Aorta (tissue), 5 donors: ENCODE measurements around the gene PNPLA5. TPM values are rescaled to one million over a fixed set of nuclear protein-coding genes. Genes with fewer than 3 reads are reported as not detected.

Experiments
- ATAC-seq: fragments of 200-7000 bp; cut with Tn5 transposase; one replicate; pipeline ENCODE4 v1.9.1; 2022; ENCODE audit warnings: moderate library complexity; ENCODE audit not compliant: low FRiP score
- DNase-seq, 2 donors: peaks; one replicate each; pipeline ENCODE4 v3.0.0-alpha.2; 2020
- H3K27ac ChIP-seq, 2 donors: one replicate each; pipeline ENCODE4 v1.5.1; 2013; ENCODE audit warnings: low read length in 2 of 2, mild to moderate bottlenecking in 2 of 2, moderate library complexity in 2 of 2, control low read depth in 1 of 2, inconsistent platforms in 1 of 2, low read depth in 1 of 2
- H3K27me3 ChIP-seq, 2 donors: one replicate each; pipeline ENCODE4 v1.6.1; 2013; ENCODE audit warnings: control low read depth in 1 of 2, low read length in 1 of 2, mild to moderate bottlenecking in 1 of 2, moderate library complexity in 1 of 2; ENCODE audit not compliant: insufficient read depth in 2 of 2, control insufficient read depth in 1 of 2
- H3K36me3 ChIP-seq, 2 donors: one replicate each; pipeline ENCODE4 v1.6.1; 2013; ENCODE audit warnings: control low read depth in 1 of 2, low read length in 1 of 2, mild to moderate bottlenecking in 1 of 2; ENCODE audit not compliant: insufficient read depth in 2 of 2, control insufficient read depth in 1 of 2
- H3K4me1 ChIP-seq, 2 donors: one replicate each; pipeline ENCODE4 v1.6.1; 2013; ENCODE audit warnings: low read length in 2 of 2, control low read depth in 1 of 2, mild to moderate bottlenecking in 1 of 2, moderate library complexity in 1 of 2; ENCODE audit not compliant: insufficient read depth in 2 of 2, control insufficient read depth in 1 of 2
- H3K4me3 ChIP-seq, 2 donors: one replicate each; pipeline ENCODE4 v1.5.1; 2013; ENCODE audit warnings: low read length in 2 of 2, control low read depth in 1 of 2, mild to moderate bottlenecking in 1 of 2
- H3K9me3 ChIP-seq: one replicate; pipeline ENCODE4 v1.6.1; 2013; ENCODE audit warnings: mild to moderate bottlenecking, low read length; ENCODE audit not compliant: control insufficient read depth
- WGBS, 2 donors: extraction: QIAGEN DNeasy Blood & Tissue Kit; methylation state at CpG; one replicate each; pipeline ENCODE4 v1.1.7; 2013; 5-methylcytosine and 5-hydroxymethylcytosine counted together
- intact Hi-C, 2 donors: fragments of 100-400 bp; cut with DNase I; formaldehyde crosslinking; loops; one replicate each; pipeline versions ENCODE4 v1.14.2 to v1.15.0; 2022
- polyA plus RNA-seq, 2 donors: library from polyadenylated mRNA; stranded (reverse); fragments of 200-250 nt; gene quantifications; one replicate each; pipeline ENCODE4 v1.2.3, GENCODE V29; 2013
- total RNA-seq, 2 donors: library from RNA; stranded (reverse); fragmentation: NEBNext Ultra II Directional; extraction: Animal tissue kit (Norgen Biotek cat#: 25700); gene quantifications; one replicate each; pipeline ENCODE4 v1.2.1, GENCODE V29; 2021
- donor health status: healthy with polysubstance abuse.
- donor health status: Bipolar disorder and iron deficiency.
- donor health status: DM: no; HTN: no; CAD: no.
- donor health status: DM: no; HTN: no; CAD: no.
- donor health status: DM: yes; HTN: yes; CAD: no.

PNPLA5 gene
- total and polyA plus RNA-seq, 4 donors: 0.50 TPM; not detected in 3

- intact Hi-C loops: no loop called here
- ATAC-seq: no peak
- Histone ChIP-seq H3K27me3 (no peaks in the 10 kb centered on the region), H3K4me1 (no peaks in the 10 kb centered on the region), H3K36me3 (no peaks in the 10 kb centered on the region), H3K9me3 (no peaks in the 10 kb centered on the region), H3K4me3 (no peak overlapping the region), H3K27ac (no peak overlapping the region)
- no peak for DNase-seq
- 82 to 84% methylated on average over 16 of the region's 16 CpGs for WGBS, 2 donors
These were observed 51.0 kb downstream of the PNPLA5 start for GRCh38 chr22:43840851-43841250.

- Histone ChIP-seq H3K9me3 (no peaks in the 10 kb centered on the region), H3K4me3 (no peak overlapping the region), H3K36me3 (no peaks in the 10 kb centered on the region), H3K27me3 (no peaks in the 10 kb centered on the region), H3K27ac (no peak overlapping the region), H3K4me1 (no peaks in the 10 kb centered on the region)
- WGBS, 2 donors: 83 to 87% methylated on average over 13 of the region's 13 CpGs
- intact Hi-C loops: no loop called here
- no peak for ATAC-seq
- no peak for DNase-seq
These were observed 51.4 kb downstream of the PNPLA5 start for GRCh38 chr22:43840431-43840830.

- H3K9me3 ChIP-seq: no peaks in the 10 kb centered on the region
- ATAC-seq: no peak
- H3K4me1 ChIP-seq: no peaks in the 10 kb centered on the region
- WGBS, 2 donors: 69 to 70% methylated on average over 8 of the region's 8 CpGs
- H3K27me3 ChIP-seq: no peaks in the 10 kb centered on the region
- DNase-seq: no peak
- H3K36me3 ChIP-seq: no peaks in the 10 kb centered on the region
- intact Hi-C loops: no loop called here
- H3K27ac ChIP-seq: no peak overlapping the region
- H3K4me3 ChIP-seq: no peak overlapping the region
These were observed 52.0 kb downstream of the PNPLA5 start for GRCh38 chr22:43839781-43840180.

DNA sequence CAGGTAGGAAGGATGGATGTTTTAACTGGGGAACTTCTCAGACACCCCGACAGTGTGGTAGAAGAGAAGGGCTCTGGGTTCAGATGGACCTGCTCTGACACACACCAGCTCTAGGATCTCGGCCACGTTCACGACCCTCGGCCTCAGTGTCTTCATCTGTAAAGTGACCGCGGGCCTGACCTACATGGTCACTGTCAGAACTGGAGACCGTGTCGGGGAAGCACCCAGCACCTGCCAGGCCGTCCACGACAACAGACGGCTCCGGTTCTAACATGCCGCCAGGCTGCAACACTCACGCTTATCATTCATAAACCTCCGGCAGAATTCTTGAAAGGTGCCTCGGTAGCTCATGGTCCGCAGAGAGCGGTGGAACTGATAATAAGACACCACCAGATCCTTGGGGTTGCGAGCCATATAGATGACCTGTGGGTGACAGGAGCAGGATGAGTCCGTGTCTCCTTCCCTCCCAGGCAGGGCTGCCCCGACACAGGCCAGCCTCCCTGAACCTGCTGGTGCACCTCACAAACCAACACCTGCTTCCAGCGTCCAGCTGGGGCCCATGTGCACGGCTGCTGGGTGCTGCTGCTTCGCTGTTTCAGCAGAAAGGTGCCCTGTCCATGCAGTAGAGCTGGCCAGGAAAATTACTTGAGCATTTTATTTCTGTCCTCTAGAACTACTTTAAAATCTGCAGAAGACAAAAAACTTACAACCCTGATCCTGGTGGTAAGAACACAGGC is 53.1 kb downstream of the PNPLA5 start:
- no peaks in the 10 kb centered on the region for H3K4me1 ChIP-seq
- intact Hi-C loops: no loop called here
- H3K4me3 ChIP-seq: no peak overlapping the region
- WGBS, 2 donors: 91 to 93% methylated on average over 25 of the region's 25 CpGs
- H3K27ac ChIP-seq: no peak overlapping the region
- no peaks in the 10 kb centered on the region for H3K9me3 ChIP-seq
- DNase-seq (no peak), ATAC-seq (no peak)
- no peaks in the 10 kb centered on the region for H3K36me3 ChIP-seq
- H3K27me3 ChIP-seq: no peaks in the 10 kb centered on the region

- intact Hi-C loops: no loop called here
- no peaks in the 10 kb centered on the region for H3K4me1 ChIP-seq
- WGBS, 2 donors: 85 to 87% methylated on average over 10 of the region's 10 CpGs
These were observed 53.7 kb downstream of the PNPLA5 start for GRCh38 chr22:43838161-43838560.

DNA sequence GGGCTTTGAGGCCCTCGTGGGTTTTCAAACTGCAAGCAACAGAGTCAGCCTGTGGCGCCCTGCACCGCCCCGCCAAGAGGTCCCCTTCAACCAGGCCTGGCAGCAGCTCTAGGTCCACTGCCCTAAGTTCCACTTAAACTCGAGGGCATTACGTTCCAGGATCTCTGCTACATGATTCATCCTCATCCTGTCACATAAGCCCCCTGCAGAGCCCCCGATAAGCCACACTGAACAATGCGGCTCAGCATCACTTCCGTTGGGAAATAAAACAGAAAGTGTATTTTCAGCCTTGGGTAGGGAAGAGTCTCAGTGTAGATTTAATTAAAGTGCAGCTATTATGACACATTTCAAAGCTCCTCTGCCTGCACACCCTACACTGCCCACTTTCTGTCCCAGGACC is 54.1 kb downstream of the PNPLA5 start:
- H3K9me3 ChIP-seq: no peaks in the 10 kb centered on the region
- H3K4me1 ChIP-seq: no peaks in the 10 kb centered on the region
- no peak for ATAC-seq
- intact Hi-C loops: no loop called here
- no peaks in the 10 kb centered on the region for H3K36me3 ChIP-seq
- H3K27me3 ChIP-seq: no peaks in the 10 kb centered on the region
- no peak for DNase-seq
- no peak overlapping the region for H3K27ac ChIP-seq
- 76 to 77% methylated on average over 9 of the region's 9 CpGs for WGBS, 2 donors
- no peak overlapping the region for H3K4me3 ChIP-seq

More at GRCh38 chr22:43838161-43838560, 53.7 kb downstream of the PNPLA5 start:
- DNase-seq: no peak
- Histone ChIP-seq H3K27ac (no peak overlapping the region), H3K4me3 (no peak overlapping the region), H3K27me3 (no peaks in the 10 kb centered on the region), H3K36me3 (no peaks in the 10 kb centered on the region), H3K9me3 (no peaks in the 10 kb centered on the region)
- no peak for ATAC-seq

DNA sequence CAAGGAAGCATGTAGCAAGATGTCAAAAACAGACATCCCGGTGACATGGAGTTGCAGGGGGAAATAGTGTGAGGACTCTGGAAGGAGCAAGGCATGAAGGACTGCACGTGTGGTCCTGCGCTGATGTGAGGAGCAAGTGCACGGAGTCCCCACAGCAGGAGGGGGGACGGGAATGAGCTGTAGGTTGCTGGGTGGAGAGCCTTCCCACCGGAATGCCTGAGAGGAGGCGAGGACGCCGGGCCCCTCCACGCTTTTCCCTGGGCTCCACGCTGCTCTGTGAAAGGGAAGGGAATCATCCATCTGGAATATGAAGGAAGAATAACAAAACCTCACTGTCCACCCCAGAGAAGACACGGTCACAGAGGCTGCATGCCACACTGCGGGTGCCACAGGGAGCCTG is 56.1 kb downstream of the PNPLA5 start:
- ATAC-seq: no peak
- H3K4me3 ChIP-seq: no peak overlapping the region
- H3K4me1 ChIP-seq: no peaks in the 10 kb centered on the region
- no peaks in the 10 kb centered on the region for H3K27me3 ChIP-seq
- no peaks in the 10 kb centered on the region for H3K9me3 ChIP-seq
- no peak for DNase-seq
- H3K27ac ChIP-seq: no peak overlapping the region
- WGBS, 2 donors: 57 to 62% methylated on average over 13 of the region's 13 CpGs
- H3K36me3 ChIP-seq: no peaks in the 10 kb centered on the region
- intact Hi-C loops: no loop called here

DNA sequence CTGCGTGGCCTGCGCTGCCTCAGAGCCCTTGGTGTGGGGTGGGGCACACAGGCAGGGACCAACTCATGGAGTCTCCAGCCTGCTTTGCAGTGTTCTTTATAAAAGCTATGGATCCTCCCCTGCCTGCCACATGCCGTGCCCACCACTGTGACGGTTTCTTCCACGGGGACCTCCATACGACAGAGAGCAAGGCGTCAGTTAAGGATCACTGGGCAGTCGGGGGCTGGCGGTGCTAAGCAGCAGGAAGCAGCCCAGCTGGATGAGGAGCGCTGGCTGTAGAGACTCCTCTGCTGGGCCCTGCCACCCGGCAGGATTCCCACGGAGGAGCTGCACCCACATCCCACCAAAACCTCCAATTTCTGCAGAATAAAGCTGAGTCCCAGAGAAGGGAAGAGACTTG is 56.6 kb downstream of the PNPLA5 start:
- no peaks in the 10 kb centered on the region for H3K4me1 ChIP-seq
- H3K36me3 ChIP-seq: no peaks in the 10 kb centered on the region
- intact Hi-C loops: no loop called here
- H3K27me3 ChIP-seq: no peaks in the 10 kb centered on the region
- no peak for DNase-seq
- no peak overlapping the region for H3K4me3 ChIP-seq
- H3K27ac ChIP-seq: no peak overlapping the region
- H3K9me3 ChIP-seq: no peaks in the 10 kb centered on the region
- ATAC-seq: no peak
- 37 to 45% methylated on average over 12 of the region's 12 CpGs for WGBS, 2 donors
